ENCODE results near the gene CDH4.
A peak's percentile ranks its signal among the peaks of the same experiment; 100 is the strongest.

CDH4 gene

DNA sequence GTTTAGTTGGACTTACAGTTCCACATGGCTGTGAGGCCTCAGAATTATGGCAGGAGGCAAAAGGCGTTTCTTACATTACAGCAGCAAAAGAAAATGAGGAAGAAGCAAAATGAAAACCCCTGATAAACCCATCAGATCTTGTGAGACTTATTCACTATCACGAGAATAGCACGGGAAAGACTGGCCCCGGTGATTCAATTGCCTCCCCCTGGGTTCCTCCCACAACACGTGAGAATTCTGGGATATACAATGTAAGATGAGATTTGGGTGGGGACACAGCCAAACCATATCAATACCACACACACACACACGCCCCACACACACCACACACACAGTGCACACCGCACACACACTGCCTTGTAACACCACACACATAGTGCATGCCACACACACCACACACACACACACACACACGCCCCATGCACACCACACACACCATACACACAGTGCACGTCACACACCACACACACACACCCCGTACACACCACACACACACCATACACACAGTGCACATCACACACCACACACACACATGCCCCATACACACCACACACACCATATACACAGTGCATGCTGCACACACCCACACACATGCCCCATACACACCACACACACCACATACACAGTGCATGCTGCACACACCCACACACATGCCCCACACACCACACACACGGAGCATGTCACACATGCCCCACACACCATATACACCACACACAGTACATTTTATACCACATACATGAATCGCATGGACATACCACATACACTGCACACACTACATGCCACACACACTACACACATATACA lies 503.1 kb downstream of the CDH4 start:
- DNase-seq (ENCODE audit: low read depth): no peak

DNA sequence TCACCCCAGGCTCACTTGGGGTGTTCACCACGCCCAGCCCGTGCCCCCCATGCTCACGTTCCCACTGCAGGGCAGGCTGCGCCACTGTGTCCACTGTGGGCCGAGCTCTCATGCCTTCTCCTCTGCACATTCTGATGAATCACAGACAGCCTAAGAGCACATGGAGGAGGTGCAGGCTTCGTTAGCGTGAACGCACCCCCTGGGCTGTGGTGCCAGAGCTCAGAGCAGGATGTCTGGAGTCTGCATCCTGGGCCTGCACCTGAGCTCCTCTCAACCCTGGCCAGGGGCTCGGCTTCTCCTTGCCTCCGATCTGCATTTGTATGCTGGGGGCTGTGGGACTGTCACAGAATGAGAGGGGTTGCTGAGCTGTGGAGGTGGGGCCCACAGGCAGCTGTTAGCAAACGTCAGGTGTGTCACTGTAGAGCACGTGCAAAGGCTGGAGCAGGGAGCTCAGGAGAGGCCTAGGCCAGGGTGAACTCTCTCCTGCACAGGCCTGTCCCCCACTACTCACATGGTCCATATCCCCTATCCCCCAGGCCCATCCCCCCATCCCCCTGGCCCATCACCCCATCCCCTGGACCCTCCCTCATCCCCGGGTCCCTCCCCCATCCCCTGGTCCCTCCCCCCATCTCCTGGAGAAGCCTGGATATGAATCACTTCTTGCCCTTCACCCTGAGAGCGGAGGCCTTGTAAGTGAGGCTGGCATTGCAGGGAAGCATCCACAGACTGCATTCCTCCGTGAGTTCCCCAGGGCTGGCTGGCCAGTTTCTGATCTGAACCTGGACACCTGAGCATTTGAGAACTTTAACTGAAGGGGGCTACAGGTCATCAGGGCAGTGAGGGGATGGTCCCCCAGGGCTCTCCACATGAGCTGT lies 504.1 kb downstream of the CDH4 start:
- DNase-seq (ENCODE audit: low read depth): no peak

- DNase-seq (ENCODE audit: low read depth): no peak
Observed at GRCh38 chr20:61756966-61757677, 505.1 kb downstream of the CDH4 start.

DNA sequence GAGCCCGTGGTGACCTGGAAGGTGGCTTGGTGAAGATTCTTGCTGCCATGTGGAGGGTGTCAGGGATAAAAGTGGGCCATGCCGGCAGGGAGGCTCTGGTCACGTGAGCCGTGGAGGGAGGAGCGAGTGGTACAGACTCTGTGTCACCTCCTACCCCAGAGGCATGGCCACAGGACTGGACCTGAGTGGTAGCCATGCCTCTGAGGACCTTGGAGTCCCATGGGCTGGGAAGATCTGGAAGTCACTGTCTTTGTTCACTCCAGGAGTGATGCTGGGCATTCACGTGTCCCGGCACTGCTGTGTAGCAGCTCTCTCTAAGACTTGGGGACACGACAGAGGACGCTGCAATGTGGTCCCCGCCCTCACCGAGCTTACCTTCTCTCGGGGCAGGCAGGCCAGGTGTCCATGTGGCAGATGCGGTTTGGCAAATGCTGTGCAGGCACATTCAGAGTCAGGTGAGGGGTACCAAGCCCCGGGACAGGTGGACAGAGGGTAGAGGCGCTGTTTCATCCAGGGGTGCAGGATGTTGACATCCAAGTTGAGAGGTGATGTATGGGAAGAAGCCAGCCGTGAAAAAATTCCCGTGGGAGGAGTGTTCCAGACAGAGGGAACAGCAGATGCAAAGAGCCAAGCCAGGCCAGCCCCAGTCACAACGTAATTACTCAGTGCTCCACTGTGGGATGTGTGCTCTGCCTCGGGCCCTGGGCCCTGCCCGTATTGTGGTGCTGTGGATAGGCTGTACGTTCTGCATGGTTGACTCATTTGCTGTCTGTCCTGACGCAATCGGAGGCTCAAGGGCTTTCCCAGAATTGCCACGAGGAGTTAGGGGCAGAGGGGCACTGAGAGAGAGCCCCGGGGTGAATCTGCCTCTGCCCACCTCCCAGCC lies 505.9 kb downstream of the CDH4 start:
- peak; percentile 41 for DNase-seq (ENCODE audit: low read depth)

GRCh38 chr20:61758564-61759200 lies 506.6 kb downstream of the CDH4 start:
- no peak for DNase-seq (ENCODE audit: low read depth)

GRCh38 chr20:61759286-61760065 lies 507.4 kb downstream of the CDH4 start:
- DNase-seq (ENCODE audit: low read depth): no peak

GRCh38 chr20:61760321-61760720 lies 508.3 kb downstream of the CDH4 start:
- DNase-seq (ENCODE audit: low read depth): no peak

- DNase-seq (ENCODE audit: low read depth): no peak
Observed at GRCh38 chr20:61760731-61761130, 508.7 kb downstream of the CDH4 start.

DNA sequence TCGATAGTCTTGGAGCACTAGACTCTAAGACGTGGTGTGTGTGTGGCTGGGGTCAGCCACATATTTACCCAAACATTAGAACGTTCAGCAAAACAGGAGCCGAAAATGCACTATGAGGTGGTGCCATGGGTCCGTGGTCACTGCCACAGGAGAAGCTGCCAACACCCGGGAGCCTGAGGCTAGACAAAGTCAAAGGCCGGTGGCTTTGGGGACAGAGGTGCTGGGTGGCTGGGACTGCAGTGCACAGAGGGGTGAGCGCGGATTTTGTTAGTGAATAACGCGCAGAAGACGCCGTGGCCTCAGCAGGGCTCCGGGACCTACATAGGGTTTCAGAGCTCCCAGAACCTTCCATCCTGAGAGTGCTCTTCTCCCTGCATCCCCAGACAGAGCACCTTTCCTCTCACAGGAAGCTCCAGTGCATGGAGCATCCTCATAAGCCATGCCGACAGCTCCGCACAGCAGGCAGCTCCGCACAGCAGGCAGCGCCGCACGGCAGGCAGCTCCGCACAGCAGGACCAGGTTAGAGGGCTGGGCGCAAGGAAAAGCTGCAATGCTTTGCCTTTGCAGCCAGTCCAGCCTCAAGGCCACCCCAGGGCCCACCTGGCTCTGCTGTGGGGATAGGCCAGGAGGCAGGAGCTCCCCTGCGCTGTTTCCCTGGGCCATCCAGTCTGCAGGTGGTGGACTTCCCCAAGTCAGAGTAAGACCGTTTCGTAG lies 509.5 kb downstream of the CDH4 start:
- DNase-seq (ENCODE audit: low read depth): no peak

GRCh38 chr20:61762167-61762710 lies 510.2 kb downstream of the CDH4 start:
- DNase-seq (ENCODE audit: low read depth): no peak

- DNase-seq (ENCODE audit: low read depth): no peak
Observed at GRCh38 chr20:61762886-61763739, 511.1 kb downstream of the CDH4 start.

- DNase-seq (ENCODE audit: low read depth): no peak
Observed at GRCh38 chr20:61763740-61764400, 511.8 kb downstream of the CDH4 start.

DNA sequence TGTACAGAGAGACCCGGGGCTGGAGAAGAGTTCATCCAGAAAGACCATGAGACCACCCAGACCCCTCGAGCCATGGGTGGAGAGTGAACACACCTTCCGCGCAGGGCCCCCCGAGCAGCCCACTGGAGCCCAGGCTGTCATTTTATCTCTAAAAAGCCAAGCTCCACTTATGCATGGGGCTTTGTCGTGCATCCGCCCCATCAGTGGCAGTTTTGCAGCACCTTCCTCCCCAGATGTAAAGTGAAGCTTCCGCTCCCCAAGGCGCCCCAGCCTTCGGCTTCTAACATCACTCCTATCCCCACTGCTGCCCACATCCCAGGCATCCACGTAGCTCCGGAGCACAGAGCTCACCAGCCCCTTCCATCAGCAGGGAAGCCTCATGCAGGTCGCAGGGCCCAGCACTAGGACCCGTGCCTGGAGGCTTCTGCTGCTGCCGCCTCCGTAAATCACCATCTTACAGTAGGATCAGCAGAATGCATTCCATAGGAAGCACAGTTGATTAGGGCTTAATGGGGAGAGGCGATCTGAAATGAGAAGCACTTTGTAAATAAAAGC lies 512.5 kb downstream of the CDH4 start:
- DNase-seq (ENCODE audit: low read depth): no peak

- DNase-seq (ENCODE audit: low read depth): no peak
Observed at GRCh38 chr20:61765081-61765870, 513.2 kb downstream of the CDH4 start.

DNA sequence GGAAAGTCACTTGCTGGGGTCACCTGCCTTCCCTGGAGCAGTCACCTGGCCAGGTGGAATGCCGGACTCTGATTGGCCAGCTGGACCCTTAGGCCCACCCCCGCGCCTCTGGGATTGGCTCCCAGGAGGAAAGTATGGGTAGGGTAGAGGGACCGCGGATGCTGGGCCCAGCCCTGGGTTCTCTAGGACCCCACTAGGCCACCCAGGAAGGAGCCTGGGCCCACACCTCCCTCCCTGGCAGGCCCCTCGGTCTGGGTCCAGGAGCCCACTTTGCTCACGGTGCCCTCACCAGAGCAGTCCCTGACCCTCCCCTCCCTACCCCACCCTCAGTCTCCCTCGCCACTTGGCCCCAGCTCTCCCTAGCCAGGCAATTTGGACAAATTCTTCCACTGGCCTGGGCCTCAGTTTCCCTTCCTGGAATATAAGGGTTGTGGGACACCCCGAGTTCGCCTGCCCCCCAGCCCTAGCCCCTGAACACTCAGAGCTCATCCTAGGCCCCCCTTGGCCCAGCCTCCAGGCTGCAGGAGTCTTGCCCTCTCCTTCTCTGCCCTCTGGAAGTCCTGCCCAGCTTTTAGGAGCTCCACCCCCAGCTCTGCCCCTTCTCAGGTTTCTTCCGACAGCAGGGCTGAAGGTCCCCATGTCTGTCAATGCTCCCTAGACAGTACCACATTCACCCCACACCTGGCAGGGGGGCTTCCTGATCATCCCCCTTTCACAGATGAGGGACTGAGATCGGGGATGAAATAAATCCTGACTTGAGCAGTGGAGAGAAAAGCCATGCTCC lies 514.0 kb downstream of the CDH4 start:
- no peak for DNase-seq (ENCODE audit: low read depth)

Measured in iris pigment epithelial cell (primary cell).